ENCODE data around the gene AMBP. TPM values are rescaled to one million over a fixed set of nuclear protein-coding genes. Genes with fewer than 3 reads are reported as not detected.

AMBP gene
- total and polyA plus RNA-seq, 4 donors, result 3,440 to 6,678 (median 4,863) TPM

GRCh38 chr9:114012126-114012525 lies 66.0 kb downstream of the AMBP start:
- no peaks in the 10 kb centered on the region for H3K27me3 ChIP-seq (ENCODE audit: control insufficient read depth in 4 of 4, insufficient read depth in 4 of 4, low read length in 3 of 4)
- peaks cover 1 to 25% (median 8%) of the 10 kb centered on the region in 4 donors for H3K36me3 ChIP-seq (ENCODE audit: control insufficient read depth in 4 of 4, insufficient read depth in 3 of 4, low read depth in 1 of 4, low read length in 3 of 4)
- H3K4me1 ChIP-seq (ENCODE audit: control insufficient read depth in 4 of 4, insufficient read depth in 4 of 4, low read length in 3 of 4), result peaks cover 2 to 11% (median 7%) of the 10 kb centered on the region in 4 donors
- DNase-seq (ENCODE audit: low spot score), result peak; percentile 5
- H3K27ac ChIP-seq (ENCODE audit: low read depth in 1 of 2, low read length in 2 of 2), result no peak overlapping the region
- TF ChIP-seq TAF1 (conservative IDR thresholded peaks at IDR 0.05), result no peak
- TF ChIP-seq ATF3 (IDR thresholded peaks at IDR 0.05), result no peak
- no peak for TF ChIP-seq JUND (IDR thresholded peaks at IDR 0.05)
- TF ChIP-seq HNF4A (conservative IDR thresholded peaks at IDR 0.05), result no peak
- TF ChIP-seq NR2F2 (IDR thresholded peaks at IDR 0.05), result no peak
- TF ChIP-seq HNF4G (IDR thresholded peaks at IDR 0.05), result no peak
- TF ChIP-seq RXRA (IDR thresholded peaks at IDR 0.05), result no peak
- TF ChIP-seq SP1 (IDR thresholded peaks at IDR 0.05), result no peak
- TF ChIP-seq FOXA2 (IDR thresholded peaks at IDR 0.05), result no peak
- TF ChIP-seq ZBTB33 (IDR thresholded peaks at IDR 0.05), result no peak
- no peak for TF ChIP-seq FOXA1 (IDR thresholded peaks at IDR 0.05)
- no peak for TF ChIP-seq YY1 (IDR thresholded peaks at IDR 0.05)
- no peak for TF ChIP-seq CTCF (IDR thresholded peaks at IDR 0.05; ENCODE audit: low read depth, low read length, missing input control)
- TF ChIP-seq REST (IDR thresholded peaks at IDR 0.05), result no peak
- TF ChIP-seq GABPA (IDR thresholded peaks at IDR 0.05 in 1 of 2, conservative IDR thresholded peaks at IDR 0.05 in 1 of 2), result no peak
- no peak for TF ChIP-seq EGR1 (IDR thresholded peaks at IDR 0.05; ENCODE audit: low read depth in 2 of 2)
- H3K4me3 ChIP-seq (ENCODE audit: low read depth in 1 of 3, low read length in 3 of 3), result no peak overlapping the region
- H3K9ac ChIP-seq (ENCODE audit: low read depth in 1 of 2, low read length in 2 of 2), result no peak overlapping the region
- no peaks in the 10 kb centered on the region for H3K9me3 ChIP-seq (ENCODE audit: control insufficient read depth in 4 of 4, low read length in 3 of 4)
- WGBS, result 83% methylated on average over 2 of the region's 2 CpGs

- Histone ChIP-seq H3K27me3 (ENCODE audit: control insufficient read depth in 4 of 4, insufficient read depth in 4 of 4, low read length in 3 of 4) (no peaks in the 10 kb centered on the region), H3K36me3 (ENCODE audit: control insufficient read depth in 4 of 4, insufficient read depth in 3 of 4, low read depth in 1 of 4, low read length in 3 of 4) (peaks cover 3 to 28% (median 8%) of the 10 kb centered on the region in 4 donors), H3K4me3 (ENCODE audit: low read depth in 1 of 3, low read length in 3 of 3) (no peak overlapping the region), H3K9me3 (ENCODE audit: control insufficient read depth in 4 of 4, low read length in 3 of 4) (no peaks in the 10 kb centered on the region), H3K4me1 (ENCODE audit: control insufficient read depth in 4 of 4, insufficient read depth in 4 of 4, low read length in 3 of 4) (peaks cover 2 to 11% (median 7%) of the 10 kb centered on the region in 4 donors), H3K27ac (ENCODE audit: low read depth in 1 of 2, low read length in 2 of 2) (no peak overlapping the region), H3K9ac (ENCODE audit: low read depth in 1 of 2, low read length in 2 of 2) (no peak overlapping the region)
- WGBS, result 92% methylated on average over 9 of the region's 9 CpGs
- peak; percentile 16 for DNase-seq (ENCODE audit: low spot score)
- TF ChIP-seq YY1 (IDR thresholded peaks at IDR 0.05) (no peak), EGR1 (IDR thresholded peaks at IDR 0.05; ENCODE audit: low read depth in 2 of 2) (no peak), REST (IDR thresholded peaks at IDR 0.05) (no peak)
These were observed 66.8 kb downstream of the AMBP start for GRCh38 chr9:114011313-114011712.
